GM18870 (cell line): ENCODE data around the gene HADHA.

Experiments
- ATAC-seq: cut with Tn5 transposase; IDR thresholded peaks from one replicate; pipeline ENCODE4 v1.9.1; 2021; ENCODE audit warnings: moderate library complexity; ENCODE audit not compliant: unreplicated experiment

The HADHA gene

GRCh38 chr2:26144953-26145680, 99.3 kb downstream of the HADHA start:
- ATAC-seq: no peak

- ATAC-seq: no peak
Measured at GRCh38 chr2:26144031-26144430, 100.4 kb downstream of the HADHA start.

- no peak for ATAC-seq
Measured at GRCh38 chr2:26141145-26141769, 103.2 kb downstream of the HADHA start.
